NCI-H2081 treated with DMSO at 0.1 percent for 48 hours (cell line): ENCODE measurements around the gene CSN3.
"Not testable (repeated sequence)": the region's sequence is repeated elsewhere in the genome, so short reads cannot be mapped to it uniquely, and the experiment has no call there.

Experiments used
- DNase-seq: peaks from one replicate; lab custom pipeline; 2025; lab: John Stamatoyannopoulos, UW

The CSN3 gene, protein sequence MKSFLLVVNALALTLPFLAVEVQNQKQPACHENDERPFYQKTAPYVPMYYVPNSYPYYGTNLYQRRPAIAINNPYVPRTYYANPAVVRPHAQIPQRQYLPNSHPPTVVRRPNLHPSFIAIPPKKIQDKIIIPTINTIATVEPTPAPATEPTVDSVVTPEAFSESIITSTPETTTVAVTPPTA

GRCh38 chr4:70242297-70242696, at the start of gene CSN3:
TSS of gene CSN3 (plus strand) at chr4:70242597. CDS start at chr4:70244820, 2,223 bp downstream.
- DNase-seq = not testable (repeated sequence)

DNA sequence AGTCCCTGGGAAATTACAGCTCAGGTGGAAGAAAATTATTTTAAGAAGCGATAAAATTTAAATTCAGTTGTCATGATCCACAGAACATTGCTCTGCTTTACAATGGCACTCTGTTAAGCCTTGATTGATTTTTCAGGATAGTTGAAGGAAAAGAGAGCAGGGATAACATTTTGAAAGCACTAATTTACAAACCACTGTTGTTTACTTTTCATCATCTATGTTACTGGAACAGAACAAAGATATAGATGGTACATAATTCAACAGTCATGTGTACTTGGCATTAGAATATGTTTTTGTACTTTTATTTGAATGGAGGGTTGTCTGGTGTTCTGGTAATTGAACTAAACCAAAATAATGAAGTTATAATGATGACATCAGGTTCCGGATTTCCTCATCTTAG, 49.5 kb upstream of the CSN3 start:
- no peak for DNase-seq

GRCh38 chr4:70195425-70195824, 47.0 kb upstream of the CSN3 start, which contains the start of gene ODAM:
TSS of gene ODAM (plus strand) at chr4:70195725. CDS start at chr4:70196544, 819 bp downstream.
- DNase-seq = no peak

GRCh38 chr4:70196857-70197256, 45.5 kb upstream of the CSN3 start:
- no peak for DNase-seq

DNA sequence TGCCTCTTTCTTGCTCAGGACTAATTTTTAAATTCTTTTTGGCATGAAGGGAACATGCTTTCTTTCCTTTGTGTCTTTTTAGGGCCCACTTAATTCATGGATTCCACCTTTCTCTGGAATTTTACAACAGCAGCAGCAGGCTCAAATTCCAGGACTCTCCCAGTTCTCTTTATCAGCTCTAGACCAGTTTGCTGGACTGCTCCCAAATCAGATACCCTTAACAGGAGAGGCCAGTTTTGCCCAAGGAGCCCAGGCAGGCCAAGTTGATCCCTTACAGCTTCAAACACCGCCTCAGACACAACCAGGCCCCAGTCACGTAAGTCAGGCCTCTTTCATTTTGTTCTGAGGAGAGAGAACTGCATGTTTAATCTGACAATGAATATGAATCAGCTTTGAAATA, 44.6 kb upstream of the CSN3 start:
- no peak for DNase-seq

DNA sequence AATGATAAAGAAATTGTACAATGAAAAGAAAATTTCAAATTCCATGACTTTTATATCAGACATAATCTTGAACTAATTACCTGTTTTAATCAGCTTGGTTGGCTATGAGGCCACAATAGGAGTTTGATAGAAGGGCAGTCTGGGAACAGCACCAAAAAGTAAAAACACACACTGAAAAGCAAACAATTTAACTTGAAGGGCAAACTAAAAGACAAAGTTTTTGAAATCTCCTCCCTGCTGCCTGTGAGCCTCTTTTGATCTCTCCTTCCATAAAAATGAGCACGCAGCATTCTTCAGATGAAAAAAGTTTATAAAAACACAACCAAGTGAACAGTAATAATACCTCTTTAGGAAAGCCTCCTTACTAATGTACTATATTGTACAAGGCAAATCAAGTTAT, 38.8 kb upstream of the CSN3 start:
- DNase-seq = no peak

DNA sequence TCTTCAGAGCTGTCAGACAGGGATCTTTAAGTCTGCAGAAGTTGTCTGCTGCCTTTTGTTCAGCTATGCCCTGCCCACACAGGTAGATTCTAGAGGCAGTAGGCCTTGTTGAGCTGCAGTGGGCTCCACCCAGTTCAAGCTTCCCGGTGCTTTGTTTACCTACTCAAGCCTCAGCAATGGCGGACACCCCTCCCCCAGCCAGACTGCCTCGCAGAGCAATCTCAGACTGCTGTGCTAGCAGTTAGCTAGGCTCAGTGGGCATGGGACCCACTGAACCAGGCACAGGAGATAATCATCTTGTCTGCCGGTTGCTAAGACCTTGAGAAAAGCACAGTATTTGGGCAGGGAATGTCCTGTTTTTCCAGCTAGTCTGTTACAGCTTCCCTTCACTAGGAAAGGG, 29.6 kb upstream of the CSN3 start:
- DNase-seq = not testable (repeated sequence)

DNA sequence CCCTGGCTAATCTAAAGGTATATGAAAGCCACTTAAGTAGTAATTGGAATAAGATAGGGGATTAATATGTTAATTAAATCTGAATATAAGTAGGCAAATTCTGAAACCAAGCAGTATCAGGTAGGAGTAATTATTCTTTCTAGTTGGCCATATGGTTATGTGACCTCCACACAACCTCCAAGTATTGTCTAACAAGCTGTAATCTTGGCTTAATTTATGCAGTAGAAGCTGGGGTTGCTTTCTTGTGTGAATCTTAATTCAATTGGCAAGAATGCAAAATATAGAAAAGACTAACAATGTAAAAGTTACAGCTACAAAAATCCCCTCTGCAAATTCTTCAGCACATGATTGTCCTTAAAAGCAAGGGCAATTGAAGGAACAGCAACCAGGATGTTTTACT, 26.3 kb upstream of the CSN3 start:
- not testable (repeated sequence) for DNase-seq

GRCh38 chr4:70216550-70216949, 25.8 kb upstream of the CSN3 start:
- not testable (repeated sequence) for DNase-seq

DNA sequence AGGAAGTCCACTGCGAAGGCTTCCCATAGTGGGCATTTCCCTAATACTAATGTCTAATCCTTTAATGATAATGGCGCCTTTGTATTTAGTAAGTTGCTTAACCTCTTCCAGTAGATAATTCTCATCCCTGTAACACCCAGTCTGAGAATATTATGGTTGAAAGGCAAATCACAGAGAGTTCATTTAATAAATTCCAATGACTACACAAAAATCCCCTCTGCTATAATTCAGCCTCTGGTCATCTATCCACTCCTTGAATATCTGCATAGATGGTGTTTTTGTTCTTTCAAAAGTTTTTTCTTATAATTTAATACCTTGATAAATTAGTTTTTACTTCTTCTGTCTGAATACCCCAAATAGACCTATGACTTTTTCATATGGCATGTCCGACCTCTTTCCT, 21.0 kb upstream of the CSN3 start:
- not testable (repeated sequence) for DNase-seq

DNA sequence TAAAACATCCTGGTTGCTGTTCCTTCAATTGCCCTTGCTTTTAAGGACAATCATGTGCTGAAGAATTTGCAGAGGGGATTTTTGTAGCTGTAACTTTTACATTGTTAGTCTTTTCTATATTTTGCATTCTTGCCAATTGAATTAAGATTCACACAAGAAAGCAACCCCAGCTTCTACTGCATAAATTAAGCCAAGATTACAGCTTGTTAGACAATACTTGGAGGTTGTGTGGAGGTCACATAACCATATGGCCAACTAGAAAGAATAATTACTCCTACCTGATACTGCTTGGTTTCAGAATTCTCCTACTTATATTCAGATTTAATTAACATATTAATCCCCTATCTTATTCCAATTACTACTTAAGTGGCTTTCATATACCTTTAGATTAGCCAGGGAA, 20.6 kb upstream of the CSN3 start:
- not testable (repeated sequence) for DNase-seq

GRCh38 chr4:70225824-70226223, 16.6 kb upstream of the CSN3 start, which contains the start of gene FDCSP:
TSS of gene FDCSP (plus strand) at chr4:70226124. CDS start at chr4:70231195, 5,071 bp downstream.
- DNase-seq = no peak

DNA sequence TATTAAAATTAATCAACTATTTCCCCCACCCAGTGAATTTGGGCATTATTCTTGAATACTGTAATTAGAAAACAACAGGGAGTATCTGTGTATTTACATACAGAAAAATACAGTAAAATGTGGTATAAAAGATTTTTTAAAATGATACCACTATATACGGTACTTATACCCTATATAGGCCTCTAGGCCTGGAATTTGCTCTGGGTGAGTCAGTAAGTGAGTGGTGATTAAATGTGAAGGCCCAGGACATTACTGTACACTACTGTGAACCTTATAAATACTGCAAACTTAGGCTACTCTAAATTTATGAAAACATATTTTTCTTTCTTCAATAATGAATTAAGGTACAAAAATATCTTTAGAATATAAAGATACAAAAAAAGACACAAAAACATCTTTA, 6.3 kb upstream of the CSN3 start:
- DNase-seq = no peak

- no peak for DNase-seq
These were observed 3.1 kb upstream of the CSN3 start for GRCh38 chr4:70239131-70239883.

- DNase-seq = no peak
These were observed 2.4 kb upstream of the CSN3 start for GRCh38 chr4:70239884-70240591.

GRCh38 chr4:70243091-70243490, 694 bp downstream of the CSN3 start:
- no peak for DNase-seq

GRCh38 chr4:70251250-70251944, 9.0 kb downstream of the CSN3 start:
- no peak for DNase-seq

DNA sequence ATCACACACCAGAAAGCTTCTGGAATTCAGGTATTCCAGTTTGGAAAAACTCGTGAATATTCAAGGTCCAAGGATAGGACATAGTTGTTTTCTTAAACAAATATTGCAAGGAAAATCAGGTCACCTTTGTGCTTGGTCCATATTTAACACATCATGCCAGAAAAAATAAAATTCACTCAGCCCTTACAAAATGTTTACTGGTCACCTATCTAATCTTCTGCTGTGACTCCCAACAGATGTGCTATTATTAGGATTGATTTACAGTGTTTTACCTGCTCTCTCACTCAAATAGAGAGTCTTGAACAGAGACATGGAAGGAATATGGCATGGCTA, 9.5 kb downstream of the CSN3 start:
- DNase-seq = no peak

DNA sequence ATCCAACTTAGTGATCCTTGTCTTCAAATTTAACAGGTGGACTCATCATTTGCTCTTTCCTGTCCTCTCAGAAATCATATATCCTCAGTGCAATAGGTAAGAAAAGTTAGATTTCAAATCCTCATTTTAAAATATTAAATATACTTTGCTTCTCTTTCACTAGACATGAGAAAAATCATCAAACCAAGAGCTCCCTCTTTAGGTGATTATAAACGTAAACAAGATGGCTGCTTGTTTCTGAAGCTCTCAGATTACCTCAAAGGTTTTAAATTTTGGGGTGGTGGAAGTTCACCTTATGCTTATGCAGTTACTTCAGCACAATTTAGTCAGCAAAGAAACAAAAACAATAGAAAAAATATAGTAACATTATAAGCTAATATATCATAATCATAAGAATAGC, 27.3 kb downstream of the CSN3 start:
- no peak for DNase-seq

DNA sequence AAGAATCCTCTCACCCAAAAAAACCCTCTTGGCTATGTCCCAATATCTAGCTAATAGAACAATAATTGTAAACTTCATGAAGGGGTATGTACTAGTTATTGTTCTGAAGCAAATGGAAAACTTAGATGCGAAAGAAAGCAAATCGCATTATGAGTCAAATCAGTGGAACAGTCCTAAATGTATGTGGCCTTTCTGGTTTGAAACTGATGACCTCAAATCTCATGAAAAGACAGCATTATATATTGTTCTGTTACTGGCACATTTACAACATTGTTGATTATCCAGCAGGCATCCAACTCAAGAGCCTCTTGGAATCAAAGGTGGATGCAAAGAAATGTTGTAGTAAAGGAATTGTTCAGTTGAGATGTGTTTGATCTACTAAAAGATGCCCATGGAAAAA, 34.7 kb downstream of the CSN3 start:
- DNase-seq = no peak

DNA sequence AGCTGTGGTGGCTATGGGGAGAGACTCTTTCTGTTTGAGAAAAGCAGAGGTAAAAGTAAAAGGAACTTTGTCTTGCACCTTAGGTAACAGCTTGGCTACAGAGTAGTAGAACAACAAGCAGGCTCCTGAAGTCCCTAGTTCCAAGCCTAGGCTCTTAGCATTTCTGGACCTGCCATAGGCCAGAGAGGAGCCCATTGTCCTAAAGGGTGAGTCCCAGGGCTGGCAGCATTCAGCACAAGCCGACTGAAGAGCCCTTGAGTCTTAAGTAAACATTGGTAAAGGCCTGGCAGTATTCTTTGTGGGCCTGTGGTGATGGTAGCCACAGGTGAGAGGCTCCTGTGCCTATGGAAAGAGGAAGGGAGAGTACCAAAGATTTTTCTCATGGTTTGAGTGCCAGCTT, 38.2 kb downstream of the CSN3 start:
- DNase-seq = no peak

GRCh38 chr4:70288651-70289050, 46.3 kb downstream of the CSN3 start:
- no peak for DNase-seq

DNA sequence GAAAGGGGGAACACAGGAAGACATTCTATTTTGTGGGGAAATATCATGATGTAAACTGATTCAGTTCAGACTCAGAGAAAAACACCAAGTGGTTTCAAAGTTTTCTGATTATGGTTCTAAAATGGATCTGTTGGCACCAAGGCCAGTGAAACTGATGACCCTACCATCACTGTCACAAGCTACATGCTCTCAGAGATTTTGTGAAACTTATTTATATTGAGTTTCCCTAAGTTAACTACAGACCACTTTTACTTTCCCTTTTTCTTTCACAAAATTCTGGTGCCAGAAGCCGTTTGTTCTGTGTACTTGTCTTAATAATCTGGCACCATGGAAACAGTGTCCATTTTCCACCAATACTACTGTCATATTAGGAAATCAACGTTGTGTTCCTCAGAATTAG, 48.9 kb downstream of the CSN3 start:
- no peak for DNase-seq
